GM12872 (cell line): ENCODE data around the gene SLCO2B1.

ENCODE experiments used
- TF ChIP-seq, protein P1 (sequence below): IDR thresholded peaks from 3 replicates; pipeline ENCODE4 v1.5.1; 2011; ENCODE audit warnings: low read depth, mild to moderate bottlenecking, low read length, moderate library complexity; ENCODE audit not compliant: insufficient read depth

Gene SLCO2B1

DNA sequence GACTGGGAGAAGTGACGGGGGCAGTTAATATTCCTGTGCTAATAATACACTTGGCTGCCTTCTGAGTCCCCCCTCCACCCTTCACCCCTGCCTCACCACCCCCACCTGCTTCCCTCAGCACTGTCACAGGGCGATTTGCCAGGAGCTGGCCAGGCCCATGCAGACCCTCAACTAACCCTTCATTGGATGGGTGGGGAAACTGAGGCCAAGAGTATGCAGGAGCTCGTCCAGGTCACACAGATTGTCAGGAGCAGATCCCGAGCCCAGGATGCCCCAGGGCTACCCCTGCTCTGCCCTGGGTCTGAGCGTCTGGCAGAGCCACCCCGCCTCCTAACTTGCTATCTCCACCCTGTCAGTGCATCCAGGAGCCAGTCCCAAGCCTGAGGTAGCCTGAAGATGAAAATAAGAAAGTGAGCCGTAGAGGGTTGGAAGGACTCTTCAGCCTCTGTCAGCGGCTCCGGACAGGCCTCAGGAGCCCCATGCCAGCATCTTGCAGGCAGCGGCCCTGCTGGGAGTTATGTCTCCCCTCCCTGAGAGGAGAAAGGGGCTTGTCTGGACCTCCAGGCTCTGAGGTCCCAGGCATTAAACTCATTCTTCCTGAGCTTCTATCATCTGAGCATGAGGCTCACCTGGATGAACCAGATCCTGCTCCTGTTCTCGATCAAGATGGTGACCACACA lies 95.9 kb downstream of the SLCO2B1 start:
- TF ChIP-seq, protein P1, sequence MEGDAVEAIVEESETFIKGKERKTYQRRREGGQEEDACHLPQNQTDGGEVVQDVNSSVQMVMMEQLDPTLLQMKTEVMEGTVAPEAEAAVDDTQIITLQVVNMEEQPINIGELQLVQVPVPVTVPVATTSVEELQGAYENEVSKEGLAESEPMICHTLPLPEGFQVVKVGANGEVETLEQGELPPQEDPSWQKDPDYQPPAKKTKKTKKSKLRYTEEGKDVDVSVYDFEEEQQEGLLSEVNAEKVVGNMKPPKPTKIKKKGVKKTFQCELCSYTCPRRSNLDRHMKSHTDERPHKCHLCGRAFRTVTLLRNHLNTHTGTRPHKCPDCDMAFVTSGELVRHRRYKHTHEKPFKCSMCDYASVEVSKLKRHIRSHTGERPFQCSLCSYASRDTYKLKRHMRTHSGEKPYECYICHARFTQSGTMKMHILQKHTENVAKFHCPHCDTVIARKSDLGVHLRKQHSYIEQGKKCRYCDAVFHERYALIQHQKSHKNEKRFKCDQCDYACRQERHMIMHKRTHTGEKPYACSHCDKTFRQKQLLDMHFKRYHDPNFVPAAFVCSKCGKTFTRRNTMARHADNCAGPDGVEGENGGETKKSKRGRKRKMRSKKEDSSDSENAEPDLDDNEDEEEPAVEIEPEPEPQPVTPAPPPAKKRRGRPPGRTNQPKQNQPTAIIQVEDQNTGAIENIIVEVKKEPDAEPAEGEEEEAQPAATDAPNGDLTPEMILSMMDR = no peak

GRCh38 chr11:75248924-75249256 lies 98.0 kb downstream of the SLCO2B1 start:
- TF ChIP-seq, protein P1 = no peak

DNA sequence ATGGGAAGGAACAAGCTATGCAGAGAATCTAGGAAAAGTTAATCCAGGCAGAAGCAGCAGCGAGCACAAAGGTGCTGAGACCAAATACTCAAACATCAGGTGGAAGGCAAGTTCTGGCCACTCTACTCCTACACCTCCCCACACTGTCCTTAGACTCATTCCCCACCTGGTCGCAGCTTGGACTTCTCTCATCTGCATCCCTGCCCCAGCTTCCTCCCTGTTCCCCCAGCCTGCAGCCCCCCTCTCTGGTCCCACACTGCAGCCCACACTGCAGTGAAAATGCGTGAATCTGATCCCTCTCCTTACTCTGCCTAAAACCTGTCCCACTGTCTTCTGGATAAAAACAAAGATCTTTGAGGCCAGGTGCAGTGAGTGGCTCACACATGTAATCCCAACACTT lies 98.8 kb downstream of the SLCO2B1 start:
- TF ChIP-seq, protein P1 = no peak

DNA sequence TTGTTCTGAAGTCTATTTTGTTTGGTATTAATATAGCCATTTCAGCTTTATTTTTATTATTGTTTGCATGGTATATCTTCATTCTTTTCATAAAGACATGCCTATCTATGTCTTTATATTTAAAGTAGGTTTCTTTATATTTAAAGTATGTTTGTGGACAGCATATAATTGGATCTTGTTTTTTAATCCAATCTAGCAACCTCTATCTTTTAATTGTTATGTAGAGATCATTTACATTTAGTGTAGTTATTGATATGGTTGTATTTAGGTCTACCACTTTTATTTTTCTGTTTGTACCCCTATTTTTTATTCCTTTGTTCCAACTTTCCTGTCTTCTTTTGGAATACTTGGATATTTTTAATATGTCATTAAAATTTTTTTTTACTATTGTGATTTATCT lies 103.4 kb downstream of the SLCO2B1 start:
- TF ChIP-seq, protein P1 = no peak
